Measurements from ENCODE around the gene GUCY1B1. TPM values are rescaled to one million over a fixed set of nuclear protein-coding genes. Genes with fewer than 3 reads are reported as not detected.

GUCY1B1 gene
- polyA plus RNA-seq, 1 of the 3 experiments (the other 2 are of a cell fraction), result 0.38 TPM

GRCh38 chr4:155819066-155819465, 60.2 kb downstream of the GUCY1B1 start:
- Histone ChIP-seq H3K4me3 (ENCODE audit: low read depth in 2 of 2, low read length in 1 of 2) (no peak overlapping the region), H3K9me3 (no peaks in the 10 kb centered on the region), H3K79me2 (ENCODE audit: insufficient read depth) (no peaks in the 10 kb centered on the region), H3K4me2 (no peak overlapping the region), H2AFZ (ENCODE audit: low read depth) (no peak overlapping the region), H3K4me1 (ENCODE audit: control insufficient read depth in 1 of 2, insufficient read depth in 2 of 2, low read depth in 1 of 2, low read length in 1 of 2) (peaks cover 0 to 4% of the 10 kb centered on the region in 2 experiments; a peak in 1 of 4 replicates), H3K9ac (no peak overlapping the region), H3K27me3 (ENCODE audit: insufficient read depth) (peaks cover 7% of the 10 kb centered on the region; the same call in 1 of the 2 replicates), H3K9me2 (no peaks in the 10 kb centered on the region), H3K27ac (ENCODE audit: low read depth in 2 of 2, low read length in 1 of 2) (no peak overlapping the region), H3K36me3 (replicated peaks in 1 of 2; ENCODE audit: control insufficient read depth in 1 of 2, insufficient read depth in 2 of 2, low read length in 1 of 2) (no peaks in the 10 kb centered on the region), H4K20me1 (ENCODE audit: insufficient read depth) (no peaks in the 10 kb centered on the region), H3F3A (replicated peaks; ENCODE audit: insufficient read depth) (no peaks in the 10 kb centered on the region)
- ChIA-PET POLR2A (no interaction called here), CTCF (interaction anchor here (1.5 kb wide), 1 partner anchor 134 kb away, joined by 6 read pairs; no protein-coding TSS in a partner anchor)
- WGBS (ENCODE audit: low lambda C conversion rate), result 25% methylated on average over 1 of the region's 1 CpG
- TF ChIP-seq FOXJ3 (CRISPR knock-in tag; IDR thresholded peaks at IDR 0.05) (no peak), RXRA (IDR thresholded peaks at IDR 0.05; ENCODE audit: borderline replicate concordance, low read depth) (no peak), FOXM1 (IDR thresholded peaks at IDR 0.05; ENCODE audit: low read depth) (no peak), TAF1 (IDR thresholded peaks at IDR 0.05; ENCODE audit: borderline replicate concordance, low read depth, low read length) (no peak), USF2 (IDR thresholded peaks at IDR 0.05; ENCODE audit: borderline replicate concordance, low read depth, low read length) (no peak)
- no peak for DNase-seq

GRCh38 chr4:155820887-155821518, 62.2 kb downstream of the GUCY1B1 start:
- CTCF ChIA-PET, result interaction anchor here (0.9 to 1.7 kb wide), 2 partner anchors 11 to 14 kb away, joined by 3 to 8 read pairs; no protein-coding TSS in a partner anchor

More at GRCh38 chr4:155820887-155821518, 62.2 kb downstream of the GUCY1B1 start:
- POLR2A ChIA-PET, result no interaction called here
- Histone ChIP-seq H3K9me3 (no peaks in the 10 kb centered on the region), H4K20me1 (ENCODE audit: insufficient read depth) (no peaks in the 10 kb centered on the region), H3K36me3 (replicated peaks in 1 of 2; ENCODE audit: control insufficient read depth in 1 of 2, insufficient read depth in 2 of 2, low read length in 1 of 2) (no peaks in the 10 kb centered on the region), H3K27me3 (ENCODE audit: insufficient read depth) (no peaks in the 10 kb centered on the region), H3F3A (replicated peaks; ENCODE audit: insufficient read depth) (no peaks in the 10 kb centered on the region), H3K79me2 (ENCODE audit: insufficient read depth) (no peaks in the 10 kb centered on the region), H3K4me1 (ENCODE audit: control insufficient read depth in 1 of 2, insufficient read depth in 2 of 2, low read depth in 1 of 2, low read length in 1 of 2) (no peaks in the 10 kb centered on the region), H2AFZ (ENCODE audit: low read depth) (no peak overlapping the region), H3K9me2 (no peaks in the 10 kb centered on the region), H3K4me3 (ENCODE audit: low read depth in 2 of 2, low read length in 1 of 2) (no peak overlapping the region), H3K9ac (no peak overlapping the region), H3K4me2 (no peak overlapping the region), H3K27ac (ENCODE audit: low read depth in 2 of 2, low read length in 1 of 2) (no peak overlapping the region)
- DNase-seq, result no peak
- 51% methylated on average over 4 of the region's 4 CpGs for whole genome bisulfite sequencing (ENCODE audit: low lambda C conversion rate)
- TF ChIP-seq RFX5 (IDR thresholded peaks at IDR 0.05; ENCODE audit: low read length) (no peak), CTCF (IDR thresholded peaks at IDR 0.05) (no peak), MAX (IDR thresholded peaks at IDR 0.05; ENCODE audit: low read depth) (no peak), MXI1 (IDR thresholded peaks at IDR 0.05; ENCODE audit: low read depth, low read length) (no peak), RXRA (IDR thresholded peaks at IDR 0.05; ENCODE audit: borderline replicate concordance, low read depth) (no peak), TCF12 (IDR thresholded peaks at IDR 0.05) (no peak), USF2 (IDR thresholded peaks at IDR 0.05; ENCODE audit: borderline replicate concordance, low read depth, low read length) (no peak), JUND (IDR thresholded peaks at IDR 0.05) (no peak), FOSL2 (IDR thresholded peaks at IDR 0.05; ENCODE audit: borderline replicate concordance, low read depth) (no peak), FOXJ3 (CRISPR knock-in tag; IDR thresholded peaks at IDR 0.05) (no peak), MEF2A (IDR thresholded peaks at IDR 0.05; ENCODE audit: borderline replicate concordance, low read depth) (no peak), USF1 (IDR thresholded peaks at IDR 0.05; ENCODE audit: borderline replicate concordance, low read depth) (no peak), RCOR1 (IDR thresholded peaks at IDR 0.05; ENCODE audit: low read length) (no peak), GABPA (IDR thresholded peaks at IDR 0.05; ENCODE audit: low read depth) (no peak), ELF1 (IDR thresholded peaks at IDR 0.05) (no peak), SIN3A (IDR thresholded peaks at IDR 0.05; ENCODE audit: borderline replicate concordance, low read depth, low read length) (no peak), TAF1 (IDR thresholded peaks at IDR 0.05; ENCODE audit: borderline replicate concordance, low read depth, low read length) (no peak)

All from SK-N-SH (cell line).